ENCODE results near the gene CRYGB.
"Not testable (repeated sequence)": the region's sequence is repeated elsewhere in the genome, so short reads cannot be mapped to it uniquely, and the experiment has no call there.

- TF ChIP-seq CTCF, POLR2A (IDR thresholded peaks at IDR 0.05): not testable (repeated sequence)
Measured at GRCh38 chr2:208117390-208117789, 28.6 kb downstream of the CRYGB start.

Data from right lobe of liver (tissue), 4 donors.